HEK293 (cell line): Measurements from ENCODE around the gene ITSN1.

Experiments
- HOXA7 ChIP-seq: sonication (generic); formaldehyde crosslinking; IDR thresholded peaks from 2 replicates; pipeline ENCODE4 v1.8.1; 2022; ENCODE audit warnings: missing genetic modification reagents, borderline replicate concordance
- MYNN ChIP-seq: fragments of 450-650 bp; formaldehyde crosslinking; IDR thresholded peaks from 2 replicates; pipeline ENCODE4 v1.5.1; 2016; ENCODE audit warnings: missing biosample characterization, missing genetic modification characterization, borderline replicate concordance
- TRIM28 ChIP-seq: IDR thresholded peaks from 2 replicates; pipeline ENCODE4 v1.6.1; 2011; ENCODE audit warnings: low read length, control low read depth, borderline replicate concordance
- ZNF155 ChIP-seq: fragments of 450-650 bp; formaldehyde crosslinking; IDR thresholded peaks from 2 replicates; pipeline ENCODE4 v1.5.1; 2016; ENCODE audit warnings: missing biosample characterization, missing genetic modification characterization
- ZNF184 ChIP-seq: fragments of 450-650 bp; IDR thresholded peaks from 2 replicates; pipeline ENCODE4 v1.5.1; 2018; ENCODE audit warnings: missing biosample characterization, mild to moderate bottlenecking, missing genetic modification characterization
- ZNF48 ChIP-seq: fragments of 450-650 bp; formaldehyde crosslinking; IDR thresholded peaks from 2 replicates; pipeline ENCODE4 v1.5.1; 2016; ENCODE audit warnings: missing biosample characterization, missing genetic modification characterization
- ZNF600 ChIP-seq: fragments of 450-650 bp; formaldehyde crosslinking; IDR thresholded peaks from 2 replicates; pipeline ENCODE4 v1.5.1; 2016; ENCODE audit warnings: missing biosample characterization, missing genetic modification characterization
- ZSCAN16 ChIP-seq: fragments of 450-650 bp; formaldehyde crosslinking; IDR thresholded peaks from 2 replicates; pipeline ENCODE4 v1.5.1; 2016; ENCODE audit warnings: missing biosample characterization, missing genetic modification characterization
- TF ChIP-seq, protein P1 (sequence below): fragments of 450-650 bp; formaldehyde crosslinking; IDR thresholded peaks from 2 replicates; pipeline ENCODE4 v1.5.1; 2016; ENCODE audit warnings: missing biosample characterization, missing genetic modification characterization
- TF ChIP-seq, protein P2 (sequence below): fragments of 450-650 bp; formaldehyde crosslinking; IDR thresholded peaks from 2 replicates; pipeline ENCODE4 v1.5.1; 2016; ENCODE audit warnings: missing biosample characterization, missing genetic modification characterization
- TF ChIP-seq, protein P3 (sequence below): fragments of 450-650 bp; formaldehyde crosslinking; IDR thresholded peaks from 2 replicates; pipeline ENCODE4 v1.5.1; 2016; ENCODE audit warnings: missing biosample characterization, missing genetic modification characterization, borderline replicate concordance
- TF ChIP-seq, protein P4 (sequence below): fragments of 450-650 bp; formaldehyde crosslinking; IDR thresholded peaks from 2 replicates; pipeline ENCODE4 v1.5.1; 2016; ENCODE audit warnings: missing biosample characterization, missing genetic modification characterization
- TF ChIP-seq, protein P5 (sequence below): fragments of 450-650 bp; formaldehyde crosslinking; IDR thresholded peaks from 2 replicates; pipeline ENCODE4 v1.5.1; 2016; ENCODE audit warnings: missing biosample characterization, missing genetic modification characterization

DNA sequence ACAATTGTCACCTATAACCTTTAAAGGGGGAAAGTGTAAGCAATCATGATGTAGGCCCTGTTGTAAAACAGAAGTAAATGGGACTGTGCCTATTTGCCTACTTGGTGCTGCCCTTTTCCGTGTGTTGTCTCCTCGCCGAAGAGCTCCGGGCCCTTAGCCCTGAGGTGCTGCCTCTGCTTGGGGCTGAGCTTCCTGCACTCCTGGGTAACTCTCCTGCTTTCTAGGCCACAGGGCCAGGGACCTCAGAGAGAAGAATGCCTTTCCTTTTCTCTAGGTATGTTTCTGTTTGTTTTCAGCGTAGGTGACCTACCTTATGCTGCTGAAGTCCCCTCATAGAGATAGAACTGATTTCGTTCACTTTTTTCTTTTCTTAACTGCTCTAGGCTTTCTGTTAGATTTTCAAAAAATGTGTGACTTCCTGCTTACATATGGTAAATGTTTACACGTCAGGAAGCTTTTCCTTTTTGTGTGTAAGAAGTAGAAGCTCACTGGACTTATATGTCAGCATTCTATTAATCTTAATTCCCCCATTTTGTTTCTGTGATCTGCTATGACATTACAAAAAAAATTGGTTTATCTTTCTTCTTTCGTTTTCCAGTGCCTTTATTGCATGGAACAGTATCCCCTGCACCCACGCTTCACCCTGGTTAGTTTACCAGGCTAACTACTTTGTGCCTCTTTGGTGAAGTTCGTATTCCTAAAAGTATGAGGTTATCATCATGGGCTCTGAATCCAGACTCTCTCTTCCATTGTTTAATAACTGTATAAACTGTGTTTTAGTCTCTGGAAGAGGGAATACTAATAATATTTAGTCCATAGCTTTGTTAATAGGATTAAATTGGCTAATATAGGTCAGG, 61.7 kb downstream of the ITSN1 start:
- TF ChIP-seq, protein P1, sequence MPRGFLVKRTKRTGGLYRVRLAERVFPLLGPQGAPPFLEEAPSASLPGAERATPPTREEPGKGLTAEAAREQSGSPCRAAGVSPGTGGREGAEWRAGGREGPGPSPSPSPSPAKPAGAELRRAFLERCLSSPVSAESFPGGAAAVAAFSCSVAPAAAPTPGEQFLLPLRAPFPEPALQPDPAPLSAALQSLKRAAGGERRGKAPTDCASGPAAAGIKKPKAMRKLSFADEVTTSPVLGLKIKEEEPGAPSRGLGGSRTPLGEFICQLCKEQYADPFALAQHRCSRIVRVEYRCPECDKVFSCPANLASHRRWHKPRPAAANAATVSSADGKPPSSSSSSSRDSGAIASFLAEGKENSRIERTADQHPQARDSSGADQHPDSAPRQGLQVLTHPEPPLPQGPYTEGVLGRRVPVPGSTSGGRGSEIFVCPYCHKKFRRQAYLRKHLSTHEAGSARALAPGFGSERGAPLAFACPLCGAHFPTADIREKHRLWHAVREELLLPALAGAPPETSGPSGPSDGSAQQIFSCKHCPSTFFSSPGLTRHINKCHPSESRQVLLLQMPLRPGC = no peak
- TF ChIP-seq, protein P2, sequence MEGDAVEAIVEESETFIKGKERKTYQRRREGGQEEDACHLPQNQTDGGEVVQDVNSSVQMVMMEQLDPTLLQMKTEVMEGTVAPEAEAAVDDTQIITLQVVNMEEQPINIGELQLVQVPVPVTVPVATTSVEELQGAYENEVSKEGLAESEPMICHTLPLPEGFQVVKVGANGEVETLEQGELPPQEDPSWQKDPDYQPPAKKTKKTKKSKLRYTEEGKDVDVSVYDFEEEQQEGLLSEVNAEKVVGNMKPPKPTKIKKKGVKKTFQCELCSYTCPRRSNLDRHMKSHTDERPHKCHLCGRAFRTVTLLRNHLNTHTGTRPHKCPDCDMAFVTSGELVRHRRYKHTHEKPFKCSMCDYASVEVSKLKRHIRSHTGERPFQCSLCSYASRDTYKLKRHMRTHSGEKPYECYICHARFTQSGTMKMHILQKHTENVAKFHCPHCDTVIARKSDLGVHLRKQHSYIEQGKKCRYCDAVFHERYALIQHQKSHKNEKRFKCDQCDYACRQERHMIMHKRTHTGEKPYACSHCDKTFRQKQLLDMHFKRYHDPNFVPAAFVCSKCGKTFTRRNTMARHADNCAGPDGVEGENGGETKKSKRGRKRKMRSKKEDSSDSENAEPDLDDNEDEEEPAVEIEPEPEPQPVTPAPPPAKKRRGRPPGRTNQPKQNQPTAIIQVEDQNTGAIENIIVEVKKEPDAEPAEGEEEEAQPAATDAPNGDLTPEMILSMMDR (tag by site-specific recombination) = no peak
- TF ChIP-seq ZNF155 (tag by site-specific recombination) = no peak
- TF ChIP-seq, protein P3, sequence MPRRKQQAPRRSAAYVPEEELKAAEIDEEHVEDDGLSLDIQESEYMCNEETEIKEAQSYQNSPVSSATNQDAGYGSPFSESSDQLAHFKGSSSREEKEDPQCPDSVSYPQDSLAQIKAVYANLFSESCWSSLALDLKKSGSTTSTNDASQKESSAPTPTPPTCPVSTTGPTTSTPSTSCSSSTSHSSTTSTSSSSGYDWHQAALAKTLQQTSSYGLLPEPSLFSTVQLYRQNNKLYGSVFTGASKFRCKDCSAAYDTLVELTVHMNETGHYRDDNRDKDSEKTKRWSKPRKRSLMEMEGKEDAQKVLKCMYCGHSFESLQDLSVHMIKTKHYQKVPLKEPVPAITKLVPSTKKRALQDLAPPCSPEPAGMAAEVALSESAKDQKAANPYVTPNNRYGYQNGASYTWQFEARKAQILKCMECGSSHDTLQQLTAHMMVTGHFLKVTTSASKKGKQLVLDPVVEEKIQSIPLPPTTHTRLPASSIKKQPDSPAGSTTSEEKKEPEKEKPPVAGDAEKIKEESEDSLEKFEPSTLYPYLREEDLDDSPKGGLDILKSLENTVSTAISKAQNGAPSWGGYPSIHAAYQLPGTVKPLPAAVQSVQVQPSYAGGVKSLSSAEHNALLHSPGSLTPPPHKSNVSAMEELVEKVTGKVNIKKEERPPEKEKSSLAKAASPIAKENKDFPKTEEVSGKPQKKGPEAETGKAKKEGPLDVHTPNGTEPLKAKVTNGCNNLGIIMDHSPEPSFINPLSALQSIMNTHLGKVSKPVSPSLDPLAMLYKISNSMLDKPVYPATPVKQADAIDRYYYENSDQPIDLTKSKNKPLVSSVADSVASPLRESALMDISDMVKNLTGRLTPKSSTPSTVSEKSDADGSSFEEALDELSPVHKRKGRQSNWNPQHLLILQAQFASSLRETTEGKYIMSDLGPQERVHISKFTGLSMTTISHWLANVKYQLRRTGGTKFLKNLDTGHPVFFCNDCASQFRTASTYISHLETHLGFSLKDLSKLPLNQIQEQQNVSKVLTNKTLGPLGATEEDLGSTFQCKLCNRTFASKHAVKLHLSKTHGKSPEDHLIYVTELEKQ (tag by site-specific recombination) = no peak
- TF ChIP-seq, protein P4, sequence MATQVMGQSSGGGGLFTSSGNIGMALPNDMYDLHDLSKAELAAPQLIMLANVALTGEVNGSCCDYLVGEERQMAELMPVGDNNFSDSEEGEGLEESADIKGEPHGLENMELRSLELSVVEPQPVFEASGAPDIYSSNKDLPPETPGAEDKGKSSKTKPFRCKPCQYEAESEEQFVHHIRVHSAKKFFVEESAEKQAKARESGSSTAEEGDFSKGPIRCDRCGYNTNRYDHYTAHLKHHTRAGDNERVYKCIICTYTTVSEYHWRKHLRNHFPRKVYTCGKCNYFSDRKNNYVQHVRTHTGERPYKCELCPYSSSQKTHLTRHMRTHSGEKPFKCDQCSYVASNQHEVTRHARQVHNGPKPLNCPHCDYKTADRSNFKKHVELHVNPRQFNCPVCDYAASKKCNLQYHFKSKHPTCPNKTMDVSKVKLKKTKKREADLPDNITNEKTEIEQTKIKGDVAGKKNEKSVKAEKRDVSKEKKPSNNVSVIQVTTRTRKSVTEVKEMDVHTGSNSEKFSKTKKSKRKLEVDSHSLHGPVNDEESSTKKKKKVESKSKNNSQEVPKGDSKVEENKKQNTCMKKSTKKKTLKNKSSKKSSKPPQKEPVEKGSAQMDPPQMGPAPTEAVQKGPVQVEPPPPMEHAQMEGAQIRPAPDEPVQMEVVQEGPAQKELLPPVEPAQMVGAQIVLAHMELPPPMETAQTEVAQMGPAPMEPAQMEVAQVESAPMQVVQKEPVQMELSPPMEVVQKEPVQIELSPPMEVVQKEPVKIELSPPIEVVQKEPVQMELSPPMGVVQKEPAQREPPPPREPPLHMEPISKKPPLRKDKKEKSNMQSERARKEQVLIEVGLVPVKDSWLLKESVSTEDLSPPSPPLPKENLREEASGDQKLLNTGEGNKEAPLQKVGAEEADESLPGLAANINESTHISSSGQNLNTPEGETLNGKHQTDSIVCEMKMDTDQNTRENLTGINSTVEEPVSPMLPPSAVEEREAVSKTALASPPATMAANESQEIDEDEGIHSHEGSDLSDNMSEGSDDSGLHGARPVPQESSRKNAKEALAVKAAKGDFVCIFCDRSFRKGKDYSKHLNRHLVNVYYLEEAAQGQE (tag by site-specific recombination) = no peak
- no peak for TF ChIP-seq HOXA7 (CRISPR knock-in tag)
- TF ChIP-seq ZSCAN16 (tag by site-specific recombination) = no peak
- no peak for TF ChIP-seq ZNF48 (tag by site-specific recombination)
- TF ChIP-seq, protein P5, sequence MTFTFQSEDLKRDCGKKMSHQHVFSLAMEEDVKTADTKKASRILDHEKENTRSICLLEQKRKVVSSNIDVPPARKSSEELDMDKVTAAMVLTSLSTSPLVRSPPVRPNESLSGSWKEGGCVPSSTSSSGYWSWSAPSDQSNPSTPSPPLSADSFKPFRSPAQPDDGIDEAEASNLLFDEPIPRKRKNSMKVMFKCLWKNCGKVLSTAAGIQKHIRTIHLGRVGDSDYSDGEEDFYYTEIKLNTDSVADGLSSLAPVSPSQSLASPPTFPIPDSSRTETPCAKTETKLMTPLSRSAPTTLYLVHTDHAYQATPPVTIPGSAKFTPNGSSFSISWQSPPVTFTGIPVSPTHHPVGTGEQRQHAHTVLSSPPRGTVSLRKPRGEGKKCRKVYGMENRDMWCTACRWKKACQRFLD (tag by site-specific recombination) = no peak
- TF ChIP-seq ZNF184 (tag by site-specific recombination) = no peak
- TF ChIP-seq TRIM28 = no peak
- TF ChIP-seq MYNN (tag by site-specific recombination) = no peak
- TF ChIP-seq ZNF600 (tag by site-specific recombination) = no peak
